MCF 10A (cell line): ENCODE measurements around the gene GNPTG. TPM values are rescaled to one million over a fixed set of nuclear protein-coding genes. Genes with fewer than 3 reads are reported as not detected.

Experiments
- BruUV-seq: library from RNA; stranded (reverse); fragments of 400-500 nt; replicated peaks from 2 replicates; lab custom pipeline; 2021; lab: Mats Ljungman, UMichigan
- CTCF ChIA-PET: fragments of 300-600 bp; sonication (Branson Sonifier 250); formaldehyde crosslinking; extraction: SDS; loops from one replicate; lab custom pipeline; 2021; ENCODE audit warnings: antibody characterized with exemption, inconsistent platforms; lab: Yijun Ruan, JAX
- POLR2A ChIA-PET: fragments of 300-600, 350-650 bp; sonication (Branson Sonifier 250); formaldehyde crosslinking; extraction: SDS; loops from one replicate; lab custom pipeline; 2020; ENCODE audit warnings: antibody characterized with exemption, inconsistent platforms; lab: Yijun Ruan, JAX
- DNase-seq: peaks from one replicate; pipeline ENCODE4 v3.0.0-alpha.2; 2018; ENCODE audit not compliant: unreplicated experiment
- H3K27ac Mint-ChIP-seq: one replicate; pipeline ENCODE4 v1.8.0; 2022; ENCODE audit warnings: mild to moderate bottlenecking, low read depth, mixed read lengths; ENCODE audit not compliant: unreplicated experiment
- H3K27me3 Mint-ChIP-seq: one replicate; pipeline ENCODE4 v1.8.0; 2022; ENCODE audit warnings: mixed read lengths; ENCODE audit not compliant: insufficient read depth, unreplicated experiment
- H3K36me3 Mint-ChIP-seq: one replicate; pipeline ENCODE4 v1.8.0; 2022; ENCODE audit warnings: mild to moderate bottlenecking, moderate library complexity, mixed read lengths; ENCODE audit not compliant: insufficient read depth, unreplicated experiment
- H3K4me1 Mint-ChIP-seq: one replicate; pipeline ENCODE4 v1.8.0; 2022; ENCODE audit warnings: mixed read lengths; ENCODE audit not compliant: insufficient read depth, unreplicated experiment
- H3K4me3 Mint-ChIP-seq: one replicate; pipeline ENCODE4 v1.8.0; 2022; ENCODE audit warnings: mild to moderate bottlenecking, moderate library complexity, mixed read lengths; ENCODE audit not compliant: unreplicated experiment
- H3K9me3 Mint-ChIP-seq: one replicate; pipeline ENCODE4 v1.8.0; 2022; ENCODE audit warnings: mixed read lengths; ENCODE audit not compliant: unreplicated experiment
- intact Hi-C: fragments of 100-400 bp; cut with micrococcal nuclease; formaldehyde crosslinking; loops from 2 replicates; pipeline ENCODE4 v1.14.1; 2022
- total RNA-seq: library from RNA; stranded (reverse); gene quantifications from 2 replicates; pipeline ENCODE4 v1.2.3, GENCODE V29; 2022
- TF ChIP-seq, protein P1 (sequence below): fragments of 200-600 bp; IDR thresholded peaks from one replicate; pipeline ENCODE4 v1.8.0; 2022; ENCODE audit warnings: antibody characterized with exemption, mild to moderate bottlenecking; ENCODE audit not compliant: unreplicated experiment

GNPTG gene
- total RNA-seq, 1 experiment from 2014 or later: 37.6 TPM

DNA sequence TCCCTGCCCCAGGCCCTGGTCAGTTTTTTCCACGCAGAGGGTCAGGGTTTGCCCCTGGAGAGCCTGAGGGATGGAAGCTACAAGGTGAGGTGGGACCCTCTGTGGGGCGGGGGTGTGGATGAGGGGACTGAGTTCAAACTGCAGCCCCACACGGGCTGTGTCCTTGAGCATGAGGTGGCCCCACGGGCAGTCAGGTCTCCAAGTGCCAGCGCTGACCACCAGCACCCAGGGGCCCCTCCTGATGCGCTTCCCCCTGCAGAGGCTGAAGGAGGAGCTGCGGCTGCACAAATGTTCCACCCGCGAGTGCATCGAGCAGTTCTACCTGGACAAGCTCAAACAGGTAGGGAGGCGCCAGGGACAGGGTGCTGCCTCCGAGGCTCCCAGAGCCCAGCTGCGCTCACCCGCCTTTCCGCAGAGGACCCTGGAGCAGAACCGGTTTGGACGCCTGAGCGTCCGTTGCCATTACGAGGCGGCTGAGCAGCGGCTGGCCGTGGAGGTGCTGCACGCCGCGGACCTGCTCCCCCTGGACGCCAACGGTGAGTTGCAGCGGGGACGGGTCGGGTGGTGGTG, 4.4 kb upstream of the GNPTG start:
- H3K36me3 Mint-ChIP-seq: peaks cover 10% of the 10 kb centered on the region
- no peak for DNase-seq
- no peaks in the 10 kb centered on the region for H3K27me3 Mint-ChIP-seq
- CTCF ChIA-PET: interaction anchor here (0.6 kb wide), 2 partner anchors 185 to 231 kb away, joined by 3 read pairs; no protein-coding TSS in a partner anchor
- POLR2A ChIA-PET: interaction anchor here (1.2 kb wide), 1 partner anchor 38 kb away, joined by 3 read pairs; no protein-coding TSS in a partner anchor
- intact Hi-C loops: no loop called here
- no peak overlapping the region for H3K27ac Mint-ChIP-seq
- H3K9me3 Mint-ChIP-seq: no peaks in the 10 kb centered on the region
- no TSS peak for BruUV-seq
- H3K4me3 Mint-ChIP-seq: no peak overlapping the region
- TF ChIP-seq, protein P1, sequence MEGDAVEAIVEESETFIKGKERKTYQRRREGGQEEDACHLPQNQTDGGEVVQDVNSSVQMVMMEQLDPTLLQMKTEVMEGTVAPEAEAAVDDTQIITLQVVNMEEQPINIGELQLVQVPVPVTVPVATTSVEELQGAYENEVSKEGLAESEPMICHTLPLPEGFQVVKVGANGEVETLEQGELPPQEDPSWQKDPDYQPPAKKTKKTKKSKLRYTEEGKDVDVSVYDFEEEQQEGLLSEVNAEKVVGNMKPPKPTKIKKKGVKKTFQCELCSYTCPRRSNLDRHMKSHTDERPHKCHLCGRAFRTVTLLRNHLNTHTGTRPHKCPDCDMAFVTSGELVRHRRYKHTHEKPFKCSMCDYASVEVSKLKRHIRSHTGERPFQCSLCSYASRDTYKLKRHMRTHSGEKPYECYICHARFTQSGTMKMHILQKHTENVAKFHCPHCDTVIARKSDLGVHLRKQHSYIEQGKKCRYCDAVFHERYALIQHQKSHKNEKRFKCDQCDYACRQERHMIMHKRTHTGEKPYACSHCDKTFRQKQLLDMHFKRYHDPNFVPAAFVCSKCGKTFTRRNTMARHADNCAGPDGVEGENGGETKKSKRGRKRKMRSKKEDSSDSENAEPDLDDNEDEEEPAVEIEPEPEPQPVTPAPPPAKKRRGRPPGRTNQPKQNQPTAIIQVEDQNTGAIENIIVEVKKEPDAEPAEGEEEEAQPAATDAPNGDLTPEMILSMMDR: no peak
- H3K4me1 Mint-ChIP-seq: peaks cover 13% of the 10 kb centered on the region

DNA sequence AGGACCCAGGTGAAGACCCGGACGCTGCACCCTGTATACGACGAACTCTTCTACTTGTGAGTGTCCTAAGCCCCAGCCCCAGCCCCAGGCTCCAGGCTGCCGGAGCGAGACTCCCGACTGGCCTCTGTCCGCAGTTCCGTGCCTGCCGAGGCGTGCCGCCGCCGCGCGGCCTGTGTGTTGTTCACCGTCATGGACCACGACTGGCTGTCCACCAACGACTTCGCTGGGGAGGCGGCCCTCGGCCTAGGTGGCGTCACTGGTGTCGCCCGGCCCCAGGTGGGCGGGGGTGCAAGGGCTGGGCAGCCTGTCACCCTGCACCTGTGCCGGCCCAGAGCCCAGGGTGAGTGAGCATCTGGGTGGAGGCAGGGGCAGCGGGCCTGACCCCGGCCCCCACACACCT, 3.8 kb upstream of the GNPTG start:
- no peak overlapping the region for H3K4me3 Mint-ChIP-seq
- TF ChIP-seq, protein P1: no peak
- DNase-seq: no peak
- CTCF ChIA-PET: no interaction called here
- H3K36me3 Mint-ChIP-seq: peaks cover 16% of the 10 kb centered on the region
- intact Hi-C loops: no loop called here
- H3K27me3 Mint-ChIP-seq: no peaks in the 10 kb centered on the region
- peaks cover 15% of the 10 kb centered on the region for H3K4me1 Mint-ChIP-seq
- no peak overlapping the region for H3K27ac Mint-ChIP-seq
- H3K9me3 Mint-ChIP-seq: no peaks in the 10 kb centered on the region
- POLR2A ChIA-PET: no interaction called here
- BruUV-seq: no TSS peak

DNA sequence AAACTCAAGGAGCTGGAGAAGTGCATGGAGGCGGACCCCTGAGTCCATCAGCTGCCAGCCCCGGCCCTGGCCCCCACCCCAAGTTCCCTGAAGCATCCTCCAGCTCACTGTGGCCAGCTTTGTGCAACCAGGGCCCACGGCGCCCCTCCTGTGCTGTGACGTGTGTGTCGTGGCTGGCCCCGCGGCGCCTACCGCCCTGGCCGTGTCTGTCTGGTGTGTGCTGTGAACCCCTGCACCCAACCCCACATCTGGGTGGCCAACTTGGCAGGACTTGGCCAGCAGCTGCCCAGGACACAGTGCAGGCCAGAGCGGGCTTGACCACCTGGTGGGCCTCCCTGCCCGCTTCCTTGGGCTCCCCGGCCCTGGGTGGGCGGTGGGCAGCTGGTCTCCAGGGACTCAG, 3.3 kb upstream of the GNPTG start:
- Mint-ChIP-seq H3K9me3 (no peaks in the 10 kb centered on the region), H3K4me3 (no peak overlapping the region), H3K36me3 (peaks cover 18% of the 10 kb centered on the region), H3K4me1 (peaks cover 15% of the 10 kb centered on the region), H3K27ac (no peak overlapping the region), H3K27me3 (no peaks in the 10 kb centered on the region)
- no peak for DNase-seq
- TF ChIP-seq, protein P1: no peak
- no TSS peak for BruUV-seq
- intact Hi-C loops: no loop called here
- ChIA-PET CTCF (no interaction called here), POLR2A (no interaction called here)

DNA sequence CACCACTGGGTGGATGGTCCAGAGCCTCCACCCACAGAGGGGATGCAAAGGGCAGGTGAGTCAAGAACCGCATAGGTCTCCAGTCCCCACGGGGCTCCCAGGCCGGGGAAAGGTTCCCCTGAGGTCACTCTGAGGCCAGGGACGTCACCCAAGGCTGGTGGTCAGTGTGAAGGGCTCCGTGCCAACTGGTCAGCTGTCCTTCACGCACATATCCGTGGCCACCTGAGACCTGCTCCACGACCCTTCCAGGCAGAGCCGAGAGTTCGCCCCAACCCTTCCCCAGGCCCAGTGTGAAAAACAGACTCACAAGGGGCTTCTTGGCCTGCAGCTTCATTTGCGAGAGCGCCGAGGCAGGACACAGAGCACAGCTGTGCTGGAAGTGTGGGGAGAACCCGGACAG, 2.8 kb upstream of the GNPTG start:
- intact Hi-C loops: no loop called here
- H3K27ac Mint-ChIP-seq: no peak overlapping the region
- H3K4me1 Mint-ChIP-seq: peaks cover 16% of the 10 kb centered on the region
- H3K36me3 Mint-ChIP-seq: peaks cover 18% of the 10 kb centered on the region
- H3K27me3 Mint-ChIP-seq: no peaks in the 10 kb centered on the region
- TF ChIP-seq, protein P1: no peak
- H3K4me3 Mint-ChIP-seq: no peak overlapping the region
- BruUV-seq: no TSS peak
- H3K9me3 Mint-ChIP-seq: no peaks in the 10 kb centered on the region
- no peak for DNase-seq
- ChIA-PET CTCF (no interaction called here), POLR2A (no interaction called here)
